Measurements from ENCODE around the gene RBM4. TPM values are rescaled to one million over a fixed set of nuclear protein-coding genes. Genes with fewer than 3 reads are reported as not detected.

Gene RBM4
- total RNA-seq, 1 experiment from 2014 or later: 272 TPM

DNA sequence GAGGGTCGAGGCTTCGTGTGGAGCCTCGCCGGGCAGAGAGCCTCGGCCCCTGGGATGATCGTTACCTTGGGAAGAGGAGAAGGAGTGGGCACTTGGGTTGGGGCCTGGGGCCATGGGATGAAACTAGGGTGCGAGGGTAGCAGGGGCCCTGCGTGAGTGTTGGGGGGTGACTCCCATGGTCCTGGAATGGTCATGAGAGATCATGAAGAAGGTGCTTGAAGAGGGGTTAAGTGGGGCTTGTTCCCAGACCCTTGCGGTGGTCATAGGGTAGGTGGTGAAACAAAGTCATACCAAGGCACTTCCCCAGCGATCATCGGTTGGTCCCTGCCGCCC is 45.2 kb upstream of the RBM4 start:
- Histone ChIP-seq H3K18ac (ENCODE audit: insufficient read length, low read depth, low read length) (peak overlapping the region; percentile 47), H3K4ac (ENCODE audit: low read depth, low read length) (no peak overlapping the region), H3K27ac (ENCODE audit: insufficient read length, low read depth, low read length) (no peak overlapping the region), H3K23me2 (ENCODE audit: insufficient read length, low read depth, low read length, poor library complexity, severe bottlenecking) (peaks cover 10% of the 10 kb centered on the region), H3K9me3 (ENCODE audit: control insufficient read depth, low read depth, low read length) (no peaks in the 10 kb centered on the region), H3K79me1 (ENCODE audit: insufficient read depth, low read depth, low read length, poor library complexity, severe bottlenecking) (peaks cover 3% of the 10 kb centered on the region), H3T11ph (ENCODE audit: low read length) (no peak overlapping the region), H4K20me1 (ENCODE audit: control insufficient read depth, insufficient read depth, insufficient read length) (no peaks in the 10 kb centered on the region), H3K14ac (ENCODE audit: insufficient read depth, low read length) (peak overlapping the region; percentile 59), H3K27me3 (ENCODE audit: insufficient read depth, low read length) (no peaks in the 10 kb centered on the region), H2BK20ac (ENCODE audit: low read depth, low read length, poor library complexity, severe bottlenecking) (no peak overlapping the region), H2BK15ac (ENCODE audit: low read depth, low read length) (no peak overlapping the region), H2BK12ac (ENCODE audit: insufficient read length, low read depth, low read length) (no peak overlapping the region), H3K9ac (ENCODE audit: extremely low read depth, insufficient read length, low read length) (peak overlapping the region; percentile 35), H3K23ac (ENCODE audit: insufficient read length, low read depth, low read length) (no peak overlapping the region), H3K79me2 (ENCODE audit: insufficient read depth, low read length) (no peaks in the 10 kb centered on the region), H4K8ac (replicated peaks; ENCODE audit: insufficient read length, low read depth, low read length) (no peak overlapping the region), H2BK120ac (ENCODE audit: low read depth, low read length, poor library complexity, severe bottlenecking) (no peak overlapping the region), H3K56ac (ENCODE audit: insufficient read length, low read depth, low read length) (no peak overlapping the region), H3K4me1 (ENCODE audit: insufficient read depth, low read length) (no peaks in the 10 kb centered on the region; the same call in 1 of the 2 replicates), H2AK5ac (ENCODE audit: insufficient read length, low read length) (no peak overlapping the region), H4K91ac (ENCODE audit: insufficient read length, low read depth, low read length) (no peak overlapping the region), H3K4me2 (ENCODE audit: insufficient read depth, insufficient read length, low read length) (peak overlapping the region; percentile 73), H2BK5ac (ENCODE audit: insufficient read length, low read length) (no peak overlapping the region), H2AFZ (ENCODE audit: low read length) (no peak overlapping the region), H4K5ac (ENCODE audit: insufficient read length, low read depth, low read length) (no peak overlapping the region)
- TF ChIP-seq, protein P1, sequence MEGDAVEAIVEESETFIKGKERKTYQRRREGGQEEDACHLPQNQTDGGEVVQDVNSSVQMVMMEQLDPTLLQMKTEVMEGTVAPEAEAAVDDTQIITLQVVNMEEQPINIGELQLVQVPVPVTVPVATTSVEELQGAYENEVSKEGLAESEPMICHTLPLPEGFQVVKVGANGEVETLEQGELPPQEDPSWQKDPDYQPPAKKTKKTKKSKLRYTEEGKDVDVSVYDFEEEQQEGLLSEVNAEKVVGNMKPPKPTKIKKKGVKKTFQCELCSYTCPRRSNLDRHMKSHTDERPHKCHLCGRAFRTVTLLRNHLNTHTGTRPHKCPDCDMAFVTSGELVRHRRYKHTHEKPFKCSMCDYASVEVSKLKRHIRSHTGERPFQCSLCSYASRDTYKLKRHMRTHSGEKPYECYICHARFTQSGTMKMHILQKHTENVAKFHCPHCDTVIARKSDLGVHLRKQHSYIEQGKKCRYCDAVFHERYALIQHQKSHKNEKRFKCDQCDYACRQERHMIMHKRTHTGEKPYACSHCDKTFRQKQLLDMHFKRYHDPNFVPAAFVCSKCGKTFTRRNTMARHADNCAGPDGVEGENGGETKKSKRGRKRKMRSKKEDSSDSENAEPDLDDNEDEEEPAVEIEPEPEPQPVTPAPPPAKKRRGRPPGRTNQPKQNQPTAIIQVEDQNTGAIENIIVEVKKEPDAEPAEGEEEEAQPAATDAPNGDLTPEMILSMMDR (conservative IDR thresholded peaks at IDR 0.05): no peak
- Mint-ChIP-seq H3K9me3 (peaks cover 17 to 27% of the 10 kb centered on the region in 2 experiments), H3K4me1 (peaks cover 15 to 17% of the 10 kb centered on the region in 2 experiments), H3K27me3 (ENCODE audit: low read depth) (peaks cover 25% of the 10 kb centered on the region), H3K27ac (peak overlapping the region; percentile 98 to 99 (median 99)), H3K36me3 (ENCODE audit: insufficient read depth in 1 of 3, low read depth in 3 of 3) (peaks cover 2 to 25% (median 20%) of the 10 kb centered on the region in 3 experiments; a peak in 6 of 7 replicates), H3K4me3 (peak overlapping the region; percentile 97 to 98)
- WGBS (ENCODE audit: extremely low coverage, insufficient read length, low lambda C conversion rate): no CpG with 5 or more reads among the region's 12 CpGs
- no peak for DNase-seq
